Smooth muscle cell (in vitro differentiated cells): ENCODE data around the gene SATB2. TPM values are rescaled to one million over a fixed set of nuclear protein-coding genes. Genes with fewer than 3 reads are reported as not detected.

ENCODE experiments used
- DNase-seq: peaks from one replicate; lab custom pipeline; 2025; ENCODE audit not compliant: unreplicated experiment; lab: John Stamatoyannopoulos, UW
- H2AFZ ChIP-seq: fragments of 200-600 bp; sonication (generic); 2 replicates; pipeline ENCODE4 v1.6.0; 2016; ENCODE audit warnings: antibody characterized with exemption, low read depth, mild to moderate bottlenecking
- H3F3A ChIP-seq: fragments of 200-600 bp; sonication (generic); 2 replicates; pipeline ENCODE4 v1.6.0; 2017; ENCODE audit warnings: antibody characterized with exemption, low read depth
- H3K27ac ChIP-seq: fragments of 200-600 bp; sonication (generic); 2 replicates; pipeline ENCODE4 v1.5.1; 2016; ENCODE audit warnings: low read depth, mild to moderate bottlenecking
- H3K27me3 ChIP-seq: fragments of 200-600 bp; sonication (generic); 2 replicates; pipeline ENCODE4 v1.6.1; 2016; ENCODE audit warnings: low read depth, mild to moderate bottlenecking
- H3K36me3 ChIP-seq: fragments of 200-600 bp; sonication (generic); 2 replicates; pipeline ENCODE4 v1.5.1; 2016; ENCODE audit warnings: low read depth
- H3K4me1 ChIP-seq: fragments of 200-600 bp; sonication (generic); 2 replicates; pipeline ENCODE4 v1.5.1; 2016; ENCODE audit warnings: low read depth
- H3K4me2 ChIP-seq: fragments of 200-600 bp; sonication (generic); 2 replicates; pipeline ENCODE4 v1.6.0; 2016; ENCODE audit warnings: mild to moderate bottlenecking
- H3K4me3 ChIP-seq: fragments of 200-600 bp; sonication (generic); 2 replicates; pipeline ENCODE4 v1.5.1; 2016; ENCODE audit warnings: mild to moderate bottlenecking
- H3K79me2 ChIP-seq: fragments of 200-600 bp; sonication (generic); 2 replicates; pipeline ENCODE4 v1.6.0; 2016; ENCODE audit warnings: low read depth, mild to moderate bottlenecking
- H3K9ac ChIP-seq: fragments of 200-600 bp; sonication (generic); 2 replicates; pipeline ENCODE4 v1.6.0; 2016; ENCODE audit warnings: low read depth
- H3K9me3 ChIP-seq: fragments of 200-600 bp; sonication (generic); replicated peaks from 2 replicates; pipeline ENCODE4 v1.5.1; 2016; ENCODE audit warnings: low read depth
- H4K20me1 ChIP-seq: fragments of 200-600 bp; sonication (generic); 2 replicates; pipeline ENCODE4 v1.6.0; 2016; ENCODE audit warnings: low read depth
- WGBS: methylation state at CpG from one replicate; pipeline ENCODE4 v1.1.7; 2016; ENCODE audit warnings: low lambda C conversion rate; 5-methylcytosine and 5-hydroxymethylcytosine counted together
- polyA plus RNA-seq: library from polyadenylated mRNA; unstranded; fragments of >200 nt; fragmentation: Nextera tagmentation; extraction: Ambion mirVana; gene quantifications from 2 replicates; pipeline ENCODE4 v1.2.1, GENCODE V29; 2016
- total RNA-seq: library from RNA; depleted of rRNA; stranded (reverse); fragments of >200 nt; gene quantifications from 2 replicates; pipeline ENCODE4 v1.2.3, GENCODE V29; 2014
- TF ChIP-seq, protein P1 (sequence below): fragments of 200-600 bp; sonication (generic); IDR thresholded peaks from 2 replicates; pipeline ENCODE4 v1.5.1; 2017; ENCODE audit warnings: borderline replicate concordance, mild to moderate bottlenecking, antibody characterized with exemption; ENCODE audit not compliant: insufficient read depth, poor library complexity, severe bottlenecking

SATB2 gene
- total RNA-seq (2.0 and 12.5 TPM in 2 replicates), polyA plus RNA-seq (0.47 and 0.73 TPM in 2 replicates)

DNA sequence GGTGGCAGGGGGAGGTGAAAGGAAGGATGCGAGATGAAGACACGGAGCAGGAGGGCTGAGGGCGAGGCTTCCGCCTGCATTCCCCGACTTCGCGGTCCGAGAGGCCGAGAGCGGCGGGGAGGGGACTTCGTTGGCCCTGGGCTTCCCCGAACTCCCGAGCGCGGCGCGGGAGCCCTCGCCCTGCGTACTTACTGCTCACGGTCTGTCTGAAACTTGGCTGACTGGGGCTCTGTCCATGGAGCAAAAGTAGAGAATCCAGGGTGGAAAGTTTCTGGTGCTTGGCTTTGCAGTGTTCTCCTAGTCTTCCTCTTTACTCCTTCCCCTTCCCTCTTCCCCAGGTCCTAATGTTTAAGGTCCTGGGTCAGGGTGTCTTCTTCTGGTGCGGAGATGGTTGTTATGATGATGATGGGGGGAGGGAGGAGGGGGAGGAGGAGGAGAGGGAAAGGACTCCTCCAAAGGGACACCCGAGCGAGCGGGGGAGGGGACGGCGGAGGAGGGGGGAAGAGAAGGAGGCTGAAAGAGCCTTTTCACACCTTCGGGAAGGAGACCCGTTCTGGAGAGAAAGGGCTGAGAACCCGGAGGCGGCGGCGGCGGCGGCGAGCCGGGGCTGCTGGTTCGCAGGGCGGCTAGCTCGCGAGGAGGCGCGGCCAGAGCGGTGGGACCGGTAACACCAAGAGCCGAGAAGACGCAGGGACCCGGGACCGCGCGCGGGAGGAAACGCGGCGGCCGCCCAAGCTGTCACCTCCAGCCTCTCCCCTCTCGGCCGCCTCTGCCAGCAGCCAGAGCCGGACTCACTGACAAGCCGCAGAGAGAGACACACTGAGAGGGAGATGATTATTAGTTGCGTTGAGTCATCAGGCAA is at the start of gene SATB2:
Gene SATB2, minus strand, starts transcription at position 793 of the 862 bp plus-strand sequence. CDS start 1,902 bp downstream, outside the sequence.
- Histone ChIP-seq H3K4me2 (peak within 1 kb of the TSS; percentile 91), H3K27me3 (peaks cover 66% of the 10 kb centered on the region), H3K79me2 (no peaks in the 10 kb centered on the region), H3K27ac (peak within 1 kb of the TSS; percentile 16), H3K4me3 (peak within 1 kb of the TSS; percentile 71), H4K20me1 (peaks cover 14% of the 10 kb centered on the region), H3K9ac (peak within 1 kb of the TSS; percentile 38), H3K9me3 (no peaks in the 10 kb centered on the region), H3K4me1 (peaks cover 20% of the 10 kb centered on the region), H3K36me3 (no peaks in the 10 kb centered on the region), H3F3A (no peaks in the 10 kb centered on the region), H2AFZ (peak within 1 kb of the TSS; percentile 87)
- TF ChIP-seq, protein P1, sequence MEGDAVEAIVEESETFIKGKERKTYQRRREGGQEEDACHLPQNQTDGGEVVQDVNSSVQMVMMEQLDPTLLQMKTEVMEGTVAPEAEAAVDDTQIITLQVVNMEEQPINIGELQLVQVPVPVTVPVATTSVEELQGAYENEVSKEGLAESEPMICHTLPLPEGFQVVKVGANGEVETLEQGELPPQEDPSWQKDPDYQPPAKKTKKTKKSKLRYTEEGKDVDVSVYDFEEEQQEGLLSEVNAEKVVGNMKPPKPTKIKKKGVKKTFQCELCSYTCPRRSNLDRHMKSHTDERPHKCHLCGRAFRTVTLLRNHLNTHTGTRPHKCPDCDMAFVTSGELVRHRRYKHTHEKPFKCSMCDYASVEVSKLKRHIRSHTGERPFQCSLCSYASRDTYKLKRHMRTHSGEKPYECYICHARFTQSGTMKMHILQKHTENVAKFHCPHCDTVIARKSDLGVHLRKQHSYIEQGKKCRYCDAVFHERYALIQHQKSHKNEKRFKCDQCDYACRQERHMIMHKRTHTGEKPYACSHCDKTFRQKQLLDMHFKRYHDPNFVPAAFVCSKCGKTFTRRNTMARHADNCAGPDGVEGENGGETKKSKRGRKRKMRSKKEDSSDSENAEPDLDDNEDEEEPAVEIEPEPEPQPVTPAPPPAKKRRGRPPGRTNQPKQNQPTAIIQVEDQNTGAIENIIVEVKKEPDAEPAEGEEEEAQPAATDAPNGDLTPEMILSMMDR, result no peak
- under 1% methylated on average over 49 of the region's 61 CpGs for WGBS
- no peak for DNase-seq

GRCh38 chr2:199505755-199506403 is 48.1 kb upstream of the SATB2 start:
- no peaks in the 10 kb centered on the region for H3K79me2 ChIP-seq
- TF ChIP-seq, protein P1, result no peak
- no peaks in the 10 kb centered on the region for H4K20me1 ChIP-seq
- H3K9me3 ChIP-seq, result no peaks in the 10 kb centered on the region
- no peaks in the 10 kb centered on the region for H3K4me1 ChIP-seq
- no peaks in the 10 kb centered on the region for H3K36me3 ChIP-seq
- H3K27ac ChIP-seq, result no peak overlapping the region
- no peaks in the 10 kb centered on the region for H3K27me3 ChIP-seq
- H3K9ac ChIP-seq, result no peak overlapping the region
- H3F3A ChIP-seq, result no peaks in the 10 kb centered on the region
- H3K4me2 ChIP-seq, result no peak overlapping the region
- WGBS, result 67% methylated on average over 2 of the region's 2 CpGs
- no peak overlapping the region for H2AFZ ChIP-seq
- no peak for DNase-seq
- no peak overlapping the region for H3K4me3 ChIP-seq

- Histone ChIP-seq H4K20me1 (no peaks in the 10 kb centered on the region), H3K9ac (no peak overlapping the region), H2AFZ (no peak overlapping the region), H3K4me3 (no peak overlapping the region), H3K4me1 (no peaks in the 10 kb centered on the region), H3K4me2 (no peak overlapping the region), H3K36me3 (no peaks in the 10 kb centered on the region), H3F3A (no peaks in the 10 kb centered on the region), H3K79me2 (no peaks in the 10 kb centered on the region), H3K9me3 (no peaks in the 10 kb centered on the region), H3K27me3 (no peaks in the 10 kb centered on the region), H3K27ac (no peak overlapping the region)
- TF ChIP-seq, protein P1, result no peak
- no peak for DNase-seq
Observed at GRCh38 chr2:199503148-199503547, 45.4 kb upstream of the SATB2 start.
